EL (cell line): Measurements from ENCODE around the gene SLCO3A1.

ENCODE experiments used
- DNase-seq: peaks from one replicate; pipeline ENCODE4 v3.0.0-alpha.2; 2016

Gene SLCO3A1

DNA sequence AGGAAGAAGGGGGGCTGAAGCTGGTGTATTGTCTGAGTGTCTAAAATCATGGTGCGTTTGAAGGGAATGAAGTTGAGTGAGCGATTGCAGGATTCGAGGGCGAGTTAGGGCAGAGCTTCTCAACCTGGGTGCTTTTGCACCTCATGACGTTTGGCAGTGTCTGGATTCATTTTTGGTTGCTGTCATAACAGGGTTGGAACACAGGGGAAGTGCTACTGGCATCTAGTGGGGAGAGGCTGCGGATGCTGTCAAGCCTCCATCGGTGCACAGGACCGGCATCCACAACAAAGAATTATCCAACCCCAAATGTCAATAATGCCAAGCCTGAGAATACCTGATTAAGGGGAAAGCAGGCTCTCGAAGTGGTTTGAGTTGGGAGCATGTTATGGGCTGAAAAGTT, 120.0 kb downstream of the SLCO3A1 start:
- DNase-seq, result no peak

DNA sequence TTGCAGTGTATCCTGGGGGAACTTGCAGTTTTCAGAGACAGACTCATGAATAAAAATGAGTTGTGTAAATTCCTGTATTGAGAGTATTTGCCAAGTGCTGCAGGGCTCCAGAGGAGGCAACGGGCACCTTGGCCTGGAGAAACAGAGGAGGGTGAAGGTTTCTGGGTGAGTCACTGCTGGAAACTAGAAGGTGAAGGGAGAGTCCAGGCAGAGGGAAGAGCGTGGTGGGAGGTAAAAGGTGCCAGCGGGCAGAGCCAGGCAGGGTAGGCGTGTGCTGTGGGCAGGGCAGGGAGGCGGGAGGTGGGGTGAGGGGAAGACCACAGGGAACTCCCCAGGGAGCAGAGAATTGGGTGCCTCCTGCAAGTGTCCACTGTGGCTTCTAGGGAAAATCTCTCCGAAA, 120.8 kb downstream of the SLCO3A1 start:
- no peak for DNase-seq

DNA sequence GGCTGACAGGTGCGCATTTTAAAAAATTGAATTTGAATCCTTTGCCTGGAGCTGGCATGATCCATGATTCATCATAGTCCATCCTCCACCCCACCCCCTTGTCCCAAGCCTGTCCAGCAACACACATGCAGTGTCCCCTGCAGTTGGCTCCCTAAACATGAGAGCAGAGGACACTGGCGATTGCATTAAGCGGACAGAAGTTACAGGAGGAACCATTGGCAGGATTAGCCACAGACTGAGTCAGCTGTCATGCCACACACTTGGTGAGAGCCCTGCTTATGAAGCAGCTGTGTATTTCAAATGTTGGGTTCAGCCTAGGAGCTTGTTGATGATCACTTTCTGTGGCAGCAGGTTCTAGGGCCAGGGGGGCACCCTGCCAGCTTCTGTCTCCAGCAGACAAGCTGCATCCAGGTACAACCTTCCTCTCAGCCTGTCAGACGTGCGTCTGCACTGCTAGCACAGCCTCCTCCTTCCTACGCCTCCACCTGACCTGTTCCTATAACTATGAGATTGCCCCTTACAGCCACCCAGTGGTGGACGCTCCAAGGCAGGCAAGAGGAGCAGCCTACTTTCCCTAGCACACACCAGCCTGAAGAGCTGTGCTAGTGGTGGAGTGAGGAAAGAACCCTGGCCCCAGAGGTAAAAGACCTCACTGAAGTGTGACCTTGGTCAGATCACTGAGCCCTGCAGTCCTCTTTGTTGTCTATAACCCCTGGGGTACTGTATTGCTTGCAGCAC, 121.9 kb downstream of the SLCO3A1 start:
- no peak for DNase-seq

DNA sequence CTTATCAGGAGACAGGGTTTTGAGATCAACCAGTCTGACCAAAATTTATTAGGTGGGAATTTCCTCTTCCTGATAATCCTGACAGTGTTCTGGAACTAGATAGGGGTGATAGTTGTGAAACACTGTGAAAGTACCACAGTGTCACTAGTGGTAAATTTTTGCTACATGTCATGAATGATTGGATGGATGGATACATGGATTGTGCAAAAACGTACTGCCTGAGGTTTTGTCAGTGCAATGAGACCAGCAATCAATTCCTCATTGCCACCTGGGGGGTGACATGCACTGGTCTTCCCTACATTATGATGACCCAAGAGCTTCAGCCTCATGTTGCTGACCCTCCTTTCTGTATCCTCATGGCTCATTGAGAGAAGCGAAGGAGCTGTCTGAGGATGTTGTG, 123.5 kb downstream of the SLCO3A1 start:
- no peak for DNase-seq

DNA sequence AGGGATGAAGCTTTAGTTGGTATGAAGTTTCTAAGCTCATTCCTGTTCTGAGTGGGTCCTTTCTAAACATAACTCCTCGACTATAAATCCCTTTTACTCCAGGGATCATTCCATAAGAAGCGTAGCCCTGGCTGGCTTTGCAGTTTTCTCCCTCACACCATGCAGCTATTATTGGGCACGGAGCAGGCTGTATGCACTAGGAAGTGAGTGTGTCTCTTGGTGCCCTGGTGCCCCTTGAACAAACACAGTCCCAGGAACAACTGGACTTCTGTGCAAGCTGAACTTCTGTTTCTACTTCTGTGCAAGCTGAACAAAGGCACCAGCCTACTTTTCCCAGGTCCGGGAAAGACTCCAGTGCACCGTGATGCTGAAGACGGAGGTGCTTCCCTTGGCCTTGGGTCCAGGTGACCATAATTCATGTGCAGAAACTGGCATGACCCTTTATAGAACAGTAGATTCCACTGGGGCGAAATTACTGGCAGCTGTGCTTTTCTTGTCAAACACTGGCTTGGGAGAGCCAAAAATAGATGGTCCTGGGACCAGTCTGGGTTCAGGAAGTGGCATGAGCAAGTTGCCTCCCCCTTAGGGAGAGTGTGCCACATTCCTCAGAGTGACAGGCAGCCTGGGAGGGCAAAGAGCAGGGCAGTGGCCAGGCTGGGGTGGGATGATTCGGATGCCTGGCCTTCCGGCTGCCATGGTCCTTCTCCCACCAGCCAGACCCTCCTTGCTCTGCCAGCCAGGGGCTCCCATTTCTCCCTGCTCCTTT, 127.2 kb downstream of the SLCO3A1 start:
- no peak for DNase-seq

DNA sequence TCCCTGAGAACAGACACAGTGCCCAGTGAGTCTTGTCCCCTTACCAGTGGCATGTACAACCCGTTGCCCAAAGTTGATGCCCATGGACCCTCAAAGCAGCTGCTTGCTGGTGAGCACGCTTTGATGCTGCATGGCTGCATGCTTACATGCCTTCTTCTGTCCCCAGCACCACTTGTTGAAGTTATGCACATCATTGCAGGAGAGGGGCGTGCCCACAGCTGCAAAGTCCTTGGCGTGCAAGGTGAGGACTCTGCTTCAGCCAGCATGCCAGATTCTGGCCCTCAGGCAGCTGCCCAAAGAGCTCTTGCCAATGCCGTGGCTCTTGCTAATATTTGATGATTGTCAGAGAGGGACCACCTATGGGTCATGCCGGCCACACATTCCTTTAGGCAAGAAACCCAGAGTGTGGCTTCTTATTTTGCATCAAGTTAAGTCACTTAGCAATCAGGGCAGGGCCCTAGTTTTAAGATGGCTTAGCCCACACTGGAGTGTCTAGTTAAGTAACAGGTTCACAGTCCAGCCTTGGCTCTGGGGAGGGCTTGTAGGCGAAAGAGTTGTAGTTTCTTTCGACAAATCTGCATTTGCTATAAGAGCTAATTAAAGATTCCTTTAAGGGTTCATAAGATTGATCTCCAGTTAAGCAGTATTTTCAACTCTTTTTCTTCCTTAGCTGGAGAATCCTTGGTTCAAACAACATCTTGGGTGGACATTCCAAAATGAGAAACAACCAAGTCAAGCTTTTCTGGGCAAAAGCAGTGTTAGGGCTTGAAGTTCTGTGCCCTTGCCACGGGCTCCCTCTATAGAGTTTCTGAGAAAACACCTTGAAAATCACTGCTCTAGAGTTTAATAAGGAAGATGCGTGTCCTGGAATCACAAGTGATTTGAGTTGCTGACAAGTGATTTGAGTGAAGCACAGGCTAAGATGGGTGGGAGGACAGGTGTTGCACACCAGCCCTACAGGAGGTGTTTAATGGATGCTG, 128.6 kb downstream of the SLCO3A1 start:
- no peak for DNase-seq

DNA sequence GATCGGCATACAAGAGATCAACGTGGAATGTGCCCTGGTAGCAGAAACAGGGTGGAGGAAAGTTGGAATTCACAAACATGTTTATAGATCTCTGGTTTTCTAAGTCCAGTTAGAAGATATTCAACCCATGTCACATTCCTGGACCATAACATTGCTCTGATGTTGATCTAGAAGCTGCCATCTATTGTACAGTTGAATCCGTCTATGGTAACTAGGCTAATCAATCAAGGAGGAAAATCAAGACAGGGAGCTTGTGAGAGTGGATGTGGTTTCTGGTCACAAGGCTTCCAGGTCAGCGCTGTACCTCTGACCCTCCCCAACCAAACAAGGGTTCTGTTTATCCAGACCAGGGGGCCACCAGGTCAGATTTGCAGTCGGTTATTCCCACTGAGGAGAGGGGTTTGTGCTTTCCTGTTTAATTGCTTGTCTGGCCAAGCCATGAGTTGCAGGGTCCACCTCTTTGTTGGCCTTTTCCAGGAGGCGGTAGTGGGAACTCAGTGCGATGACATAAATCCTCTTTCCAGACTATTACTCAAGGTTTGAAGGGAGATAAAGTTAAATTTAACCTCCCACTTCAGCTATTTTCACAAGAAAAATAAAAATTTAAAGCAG, 130.3 kb downstream of the SLCO3A1 start:
- DNase-seq, result no peak

DNA sequence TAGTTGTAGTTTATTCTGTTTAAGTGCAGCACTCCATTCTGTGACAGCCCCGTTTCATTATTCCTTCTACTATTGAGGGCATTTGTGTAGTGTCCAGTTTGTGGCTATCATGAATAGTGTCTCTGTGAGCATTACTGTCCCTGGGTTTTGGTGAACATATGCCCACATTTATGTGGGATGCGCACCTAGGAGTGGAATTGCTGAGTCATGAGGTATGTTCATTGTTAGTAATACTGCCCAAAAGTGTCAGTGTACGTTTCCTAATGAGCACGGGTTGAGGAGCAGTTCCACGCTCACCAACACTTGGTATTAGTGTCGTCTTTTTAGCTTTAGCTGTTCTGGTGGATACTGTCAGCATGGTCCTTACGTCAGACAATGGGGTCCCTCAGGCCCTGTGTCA, 131.8 kb downstream of the SLCO3A1 start:
- DNase-seq, result no peak

DNA sequence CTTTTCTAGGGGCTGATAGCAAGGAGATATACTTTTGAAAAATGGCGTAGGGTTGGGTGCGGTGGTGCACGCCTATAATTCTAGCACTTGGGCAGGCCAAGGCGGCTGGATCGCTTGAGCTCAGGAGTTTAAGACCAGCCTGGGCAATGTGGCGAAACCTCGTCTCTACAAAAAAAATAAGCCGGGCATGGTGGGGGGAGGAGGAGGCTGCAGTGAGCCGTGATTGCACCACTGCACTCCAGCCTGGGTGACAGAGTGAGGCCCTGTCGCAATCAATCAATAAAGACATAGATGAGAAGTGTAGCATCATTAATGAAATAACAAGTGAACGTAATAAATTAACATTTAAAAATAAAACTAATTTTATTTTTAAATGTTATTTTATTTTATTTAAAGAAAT, 134.6 kb downstream of the SLCO3A1 start:
- DNase-seq, result no peak

DNA sequence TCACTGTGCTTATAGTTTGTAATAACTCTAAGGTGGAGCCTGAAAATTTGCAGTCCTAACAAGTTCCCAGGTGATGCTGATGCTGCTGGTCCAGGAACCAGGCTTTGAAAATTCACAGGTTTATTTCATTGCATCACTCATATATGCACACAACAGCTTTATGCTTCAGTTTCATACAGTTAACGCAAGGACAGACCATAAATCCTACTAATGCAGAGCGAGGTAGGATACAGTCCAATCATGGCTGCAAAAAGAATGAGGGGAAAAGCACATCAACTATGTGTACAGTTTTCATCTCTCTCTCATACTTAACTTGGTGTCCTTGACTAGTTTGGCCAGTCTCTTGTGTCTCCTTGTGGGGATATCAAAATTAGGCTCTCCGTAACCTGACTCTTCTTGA, 135.1 kb downstream of the SLCO3A1 start:
- DNase-seq, result no peak

DNA sequence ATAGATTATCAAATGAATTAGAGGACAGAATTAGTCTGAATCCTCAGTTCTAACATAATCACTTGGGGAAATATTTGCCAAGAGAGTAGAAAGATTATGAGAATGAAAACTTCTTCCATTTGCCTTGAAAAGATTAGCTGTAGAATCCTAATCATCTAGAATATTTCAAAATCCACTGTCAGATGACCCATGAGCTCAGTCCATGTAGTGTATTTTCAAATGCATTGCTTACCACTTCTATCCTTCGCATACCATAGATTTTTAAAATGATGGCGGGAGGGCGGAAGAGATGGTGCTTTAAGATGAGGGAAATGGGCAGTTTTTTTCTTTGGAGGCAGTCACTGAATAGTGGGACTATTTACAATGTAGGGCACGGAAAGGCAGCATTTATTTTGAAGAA, 136.3 kb downstream of the SLCO3A1 start:
- DNase-seq, result no peak

DNA sequence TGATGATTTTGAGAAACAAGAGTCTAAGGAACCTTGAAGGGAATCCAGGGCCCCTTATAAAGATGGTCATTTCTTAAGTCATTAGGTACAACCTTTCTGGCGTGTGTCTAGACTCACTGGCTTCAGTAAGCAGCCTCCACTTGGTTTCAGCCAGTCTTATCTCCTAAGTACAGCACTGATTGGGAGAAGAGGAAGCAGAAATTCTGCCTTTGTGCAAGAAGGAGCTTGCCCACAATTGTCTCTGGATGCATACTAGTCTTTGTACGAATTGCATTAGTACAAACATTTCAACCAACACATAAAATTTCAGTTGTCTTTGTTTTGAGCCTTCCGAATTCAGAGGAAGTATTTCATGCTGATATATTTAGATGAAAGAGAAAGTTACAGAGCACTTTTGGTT, 139.4 kb downstream of the SLCO3A1 start:
- DNase-seq, result no peak

DNA sequence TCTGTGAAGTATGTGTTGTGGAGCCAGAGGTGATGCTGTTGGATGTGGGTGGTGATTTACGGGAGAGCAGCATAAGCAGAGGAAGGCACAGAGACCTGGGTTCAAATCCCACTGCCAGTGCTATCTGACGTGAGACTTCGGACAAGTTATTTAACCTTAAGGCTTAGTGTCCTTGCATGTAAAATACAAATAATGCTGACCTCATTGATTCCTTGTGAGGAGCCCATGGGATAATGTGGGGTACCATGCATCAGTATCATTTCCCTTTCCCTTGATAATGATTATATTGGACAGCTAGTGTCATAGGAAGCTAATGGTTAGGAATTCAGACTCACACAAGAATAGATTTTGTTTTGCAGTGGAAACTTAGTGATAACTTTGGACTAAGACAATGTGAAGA, 141.6 kb downstream of the SLCO3A1 start:
- DNase-seq, result no peak

DNA sequence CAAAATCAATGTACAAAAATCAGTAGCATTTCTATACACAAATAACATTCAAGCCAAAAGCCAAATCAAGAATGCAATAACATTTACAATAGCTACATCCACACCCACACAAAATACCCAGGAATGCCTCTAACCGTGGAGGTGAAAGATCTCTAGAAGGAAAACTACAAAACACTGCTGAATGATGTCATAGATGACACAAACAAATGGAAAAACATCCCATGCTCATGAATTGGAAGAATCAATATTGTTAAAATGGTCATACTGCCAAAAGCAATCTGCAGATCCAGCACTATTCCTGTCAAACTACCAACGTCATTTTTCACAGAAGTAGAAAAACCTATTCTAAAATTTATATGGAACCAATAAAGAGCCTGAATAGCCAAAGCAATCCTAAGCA, 143.7 kb downstream of the SLCO3A1 start:
- DNase-seq, result no peak

DNA sequence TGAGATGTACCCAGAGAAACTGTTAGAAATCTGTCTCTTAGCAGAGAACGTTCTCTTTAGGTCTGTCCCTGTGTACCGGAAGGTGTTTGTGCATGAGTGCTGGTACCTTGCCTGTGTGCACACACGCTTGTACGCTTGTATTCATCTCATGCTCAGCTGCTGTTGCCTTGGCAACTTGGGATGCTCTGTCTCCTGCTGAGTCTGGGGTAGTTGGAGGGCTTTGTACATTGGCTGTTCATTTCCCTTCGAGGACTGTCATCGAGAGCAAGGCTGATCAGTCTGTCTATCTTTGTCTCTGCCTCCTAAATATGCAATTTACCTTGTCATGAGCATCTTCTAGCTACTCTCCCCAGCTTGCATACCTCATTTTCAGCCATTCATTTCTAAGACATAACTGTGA, 147.2 kb downstream of the SLCO3A1 start:
- DNase-seq, result no peak

DNA sequence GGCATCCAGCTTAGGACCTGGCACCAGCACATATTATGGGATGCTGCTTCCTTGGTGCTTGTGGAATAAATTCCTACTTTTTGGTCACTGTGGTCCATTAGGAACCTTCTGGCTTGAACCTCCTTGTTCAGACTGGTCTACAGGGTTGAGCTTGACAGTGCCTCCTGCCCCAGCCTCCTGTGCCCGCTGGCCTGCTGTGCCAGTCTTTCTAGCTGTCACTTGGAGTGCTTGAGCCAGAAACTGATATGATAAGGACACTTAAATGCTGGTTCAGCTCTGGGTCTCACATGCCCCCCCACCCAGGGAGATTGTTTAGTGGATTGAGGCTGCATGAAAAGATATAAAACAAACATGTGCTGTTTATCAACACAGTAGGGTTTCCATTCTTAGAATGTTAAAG, 147.8 kb downstream of the SLCO3A1 start:
- no peak for DNase-seq

DNA sequence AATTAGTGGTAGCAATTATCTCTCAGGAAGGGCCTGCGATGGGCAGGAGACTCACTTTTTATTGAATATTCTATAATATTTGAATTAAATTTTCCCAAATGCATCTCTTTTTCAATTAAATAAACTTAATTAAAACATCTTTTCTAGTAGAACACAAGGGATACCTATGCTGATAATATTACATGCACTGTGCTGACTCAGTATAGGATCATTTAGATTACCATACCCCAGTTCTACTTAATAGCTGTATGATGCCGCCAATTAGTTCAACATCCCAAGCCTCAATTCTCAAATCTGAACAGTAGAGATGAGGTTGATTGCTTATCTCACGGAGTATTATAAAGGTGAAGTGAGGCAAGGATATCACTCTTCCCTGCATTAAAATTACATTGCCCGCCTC, 149.2 kb downstream of the SLCO3A1 start:
- DNase-seq, result no peak

DNA sequence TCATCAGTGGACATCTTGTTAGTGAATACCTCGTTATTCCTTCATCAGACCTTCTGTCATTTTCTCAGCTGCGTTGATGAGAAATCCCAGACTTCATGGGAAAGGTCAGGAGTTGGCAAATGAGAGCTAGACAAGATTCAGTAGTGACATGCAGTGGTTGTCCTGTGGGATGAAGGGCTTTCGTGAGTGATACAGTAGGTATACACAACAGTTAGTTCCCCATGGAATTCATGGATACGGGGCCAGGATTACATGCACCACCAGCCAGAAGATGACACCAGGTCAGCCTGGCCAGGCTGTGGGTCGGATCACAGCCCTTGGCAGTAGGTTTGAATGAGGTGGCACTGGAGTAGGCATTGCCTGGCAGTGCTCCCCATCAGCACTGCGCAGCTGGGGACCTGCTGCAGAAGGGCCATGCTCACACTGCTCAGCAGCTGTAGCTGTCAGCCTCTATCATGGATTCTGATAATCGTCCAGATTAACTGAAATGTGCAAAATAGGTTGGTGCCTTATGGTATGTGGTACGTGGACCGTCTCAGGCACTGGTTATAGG, 150.1 kb downstream of the SLCO3A1 start:
- DNase-seq, result no peak

DNA sequence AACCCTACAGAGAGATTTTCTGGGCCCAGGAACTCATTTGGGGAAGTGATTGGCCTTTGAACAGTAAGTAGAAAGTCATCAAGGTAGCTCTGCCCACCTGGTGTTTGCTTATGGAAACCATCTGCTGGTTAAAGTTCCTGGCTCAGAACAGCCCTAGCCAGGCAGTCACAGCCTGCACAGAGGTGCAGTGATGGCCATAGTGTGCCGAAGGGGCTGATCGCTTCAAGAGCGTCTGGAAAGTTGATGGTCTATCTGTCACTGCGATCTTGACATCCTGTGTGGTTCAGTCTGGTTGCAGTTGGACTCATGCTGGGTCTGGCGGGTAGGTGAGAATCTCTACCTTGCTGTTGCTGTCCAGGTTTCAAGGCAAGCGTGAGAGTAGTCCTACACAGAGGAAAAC, 151.6 kb downstream of the SLCO3A1 start:
- DNase-seq, result no peak

DNA sequence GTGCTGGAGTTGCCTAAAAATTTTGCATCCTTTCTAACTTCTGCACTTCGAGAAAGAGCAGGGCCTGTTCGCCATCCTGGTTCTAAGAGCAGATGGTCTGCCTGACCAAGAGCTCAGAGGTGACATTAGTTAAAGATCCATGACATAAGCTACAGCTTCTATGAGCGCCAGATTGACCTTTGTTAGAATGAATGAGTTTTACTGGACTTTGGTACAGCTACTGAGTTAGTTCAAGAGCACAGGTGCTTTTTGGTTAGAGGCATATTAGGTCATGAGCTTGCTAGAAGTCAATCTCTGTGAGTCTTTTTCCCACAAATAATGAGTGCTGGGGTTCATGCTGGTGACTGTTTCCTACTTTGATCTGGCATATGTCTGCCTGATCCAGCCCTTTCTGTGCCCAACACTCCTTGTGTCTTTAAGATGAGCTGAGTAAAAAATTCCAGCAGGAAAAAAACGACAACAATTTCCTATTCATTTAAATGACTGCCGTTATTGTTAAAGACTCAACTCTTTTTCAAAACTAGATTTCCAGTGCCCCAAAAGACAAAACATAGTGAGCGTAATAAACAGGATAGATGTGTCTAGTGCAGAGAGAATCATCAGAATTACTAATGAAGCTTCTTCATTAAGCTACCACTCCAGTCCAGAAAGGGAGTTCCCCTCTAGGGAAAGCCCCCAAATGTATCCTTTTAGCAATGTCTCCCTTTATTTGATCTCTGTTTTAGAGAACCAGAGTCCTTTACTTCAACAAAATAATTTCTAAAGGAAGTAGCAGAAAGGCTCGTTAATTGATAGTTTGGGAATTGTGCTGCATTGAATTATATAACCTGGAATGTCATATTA, 152.9 kb downstream of the SLCO3A1 start:
- DNase-seq, result no peak

DNA sequence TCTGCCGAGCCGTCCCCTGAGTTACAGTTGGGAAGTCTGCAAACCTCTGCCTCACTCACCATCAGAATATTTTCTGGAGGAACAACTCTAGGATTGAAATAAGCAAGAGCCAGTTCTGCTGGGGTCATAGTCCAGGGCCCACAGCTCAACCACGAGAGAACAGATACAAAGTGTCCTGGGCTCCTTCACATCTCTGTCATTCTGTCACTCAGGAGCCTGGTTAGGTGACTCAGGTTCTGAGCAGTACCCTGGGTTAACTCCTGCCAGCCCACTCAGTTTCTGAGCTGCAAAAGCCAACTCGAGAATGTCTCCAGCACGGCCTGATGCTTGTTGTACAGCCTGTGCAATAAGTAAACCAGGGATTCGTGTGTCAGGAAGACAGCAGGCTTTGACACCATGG, 155.7 kb downstream of the SLCO3A1 start:
- no peak for DNase-seq
